K562 (cell line): ENCODE results near the gene CLHC1. TPM values are rescaled to one million over a fixed set of nuclear protein-coding genes. Genes with fewer than 3 reads are reported as not detected.

Experiments used
- BCOR ChIP-seq: fragments of 450-650 bp; IDR thresholded peaks from 2 replicates; pipeline ENCODE4 v1.6.1; 2016
- CBX1 ChIP-seq: sonication (generic); IDR thresholded peaks from 2 replicates; pipeline ENCODE4 v1.6.1; 2016; ENCODE audit warnings: antibody characterized with exemption, low read depth, mild to moderate bottlenecking
- DDX20 ChIP-seq: fragments of 450-650 bp; IDR thresholded peaks from 2 replicates; pipeline ENCODE4 v1.6.1; 2016; ENCODE audit warnings: missing genetic modification characterization, low read depth, mild to moderate bottlenecking, missing compliant biosample characterization, moderate library complexity
- ELF4 ChIP-seq: fragments of 450-650 bp; formaldehyde crosslinking; IDR thresholded peaks from 2 replicates; pipeline ENCODE4 v1.4.0; 2022; ENCODE audit warnings: missing genetic modification characterization
- ETV5 ChIP-seq: sonication (generic); formaldehyde crosslinking; IDR thresholded peaks from 2 replicates; pipeline ENCODE4 v1.4.0; 2020; ENCODE audit warnings: low read depth, mild to moderate bottlenecking, missing genetic modification reagents
- FOXK1 ChIP-seq: sonication (generic); formaldehyde crosslinking; IDR thresholded peaks from 2 replicates; pipeline ENCODE4 v1.8.0; 2022; ENCODE audit warnings: missing genetic modification reagents, mild to moderate bottlenecking, borderline replicate concordance
- HNRNPK ChIP-seq: fragments of 200-400 bp; formaldehyde crosslinking; IDR thresholded peaks from one replicate; pipeline ENCODE4 v1.6.1; 2018; ENCODE audit warnings: mild to moderate bottlenecking, low read depth, low read length; ENCODE audit not compliant: poor library complexity, severe bottlenecking
- KAT7 ChIP-seq: sonication (generic); formaldehyde crosslinking; IDR thresholded peaks from 2 replicates; pipeline ENCODE4 v1.8.0; 2022; ENCODE audit warnings: missing genetic modification reagents, mild to moderate bottlenecking, borderline replicate concordance
- MCM5 ChIP-seq: fragments of 450-650 bp; IDR thresholded peaks from 2 replicates; pipeline ENCODE4 v1.6.1; 2016; ENCODE audit warnings: low read depth
- MYBL2 ChIP-seq, 2 experiments: fragments of 450-650 bp in 1 of 2; sonication (generic) in 1 of 2; formaldehyde crosslinking in 1 of 2; IDR thresholded peaks; 2 replicates each; pipeline versions ENCODE4 v1.6.1 to v1.8.1; 2017 to 2022; ENCODE audit warnings: borderline replicate concordance in 1 of 2, inconsistent platforms in 1 of 2, low read depth in 1 of 2, mild to moderate bottlenecking in 1 of 2, missing genetic modification reagents in 1 of 2, moderate library complexity in 1 of 2
- NFE2 ChIP-seq: IDR thresholded peaks from 2 replicates; pipeline ENCODE4 v1.6.1; 2014; ENCODE audit warnings: antibody characterized with exemption, low read depth
- SIRT6 ChIP-seq: IDR thresholded peaks from one replicate; pipeline ENCODE4 v1.6.1; 2012; ENCODE audit warnings: low read depth, mild to moderate bottlenecking, control low read depth, inconsistent platforms, low read length, moderate library complexity
- SMAD2 ChIP-seq: fragments of 150-350 bp; IDR thresholded peaks from 2 replicates; pipeline ENCODE4 v1.6.1; 2014; ENCODE audit warnings: low read depth, mild to moderate bottlenecking, low read length
- SRSF9 ChIP-seq: fragments of 200-400 bp; formaldehyde crosslinking; IDR thresholded peaks from 2 replicates; pipeline ENCODE4 v1.6.1; 2017; ENCODE audit warnings: low read depth, low read length, borderline replicate concordance
- TCF7 ChIP-seq: sonication (generic); IDR thresholded peaks from 2 replicates; pipeline ENCODE4 v1.6.1; 2016; ENCODE audit warnings: antibody characterized with exemption, borderline replicate concordance
- ZNF12 ChIP-seq: sonication (generic); formaldehyde crosslinking; IDR thresholded peaks from 2 replicates; pipeline ENCODE4 v1.4.0; 2020; ENCODE audit warnings: mild to moderate bottlenecking, missing genetic modification reagents
- ZNF431 ChIP-seq: sonication (generic); formaldehyde crosslinking; IDR thresholded peaks from 2 replicates; pipeline ENCODE4 v1.8.0; 2022; ENCODE audit warnings: mild to moderate bottlenecking, missing genetic modification reagents
- polyA plus RNA-seq, 8 experiments: library from polyadenylated mRNA; depleted of rRNA in 4 of 8; stranded (reverse) in 5 of 8; unstranded in 3 of 8; fragments of >200 nt; fragmentation: Nextera tagmentation in 2 of 8; fragmentation: Illumina TruSeq in 1 of 8; extraction: Ambion mirVana in 2 of 8; extraction: Trizol in 1 of 8; gene quantifications; 2 replicates each; pipeline versions ENCODE4 v1.2.1 to v1.2.3, GENCODE V29; 2011 to 2014; ENCODE audit warnings: inconsistent platforms in 1 of 8, missing spikeins in 1 of 8
- total RNA-seq, 7 experiments: library from RNA; depleted of rRNA in 6 of 7; stranded (reverse); fragments of >200 nt in 6 of 7; fragmentation: Illumina TruSeq in 2 of 7; extraction: Trizol in 2 of 7; gene quantifications; 2 replicates each; pipeline versions ENCODE4 v1.2.1 to v1.2.3, GENCODE V29; 2011 to 2021; ENCODE audit warnings: low replicate concordance in 1 of 7
- TF ChIP-seq, protein P1 (sequence below): sonication (generic); formaldehyde crosslinking; IDR thresholded peaks from 2 replicates; pipeline ENCODE4 v1.4.0; 2020; ENCODE audit warnings: mild to moderate bottlenecking, missing genetic modification reagents
- TF ChIP-seq, protein P2 (sequence below), 2 experiments: fragments of 450-650 bp in 1 of 2; sonication (generic) in 1 of 2; formaldehyde crosslinking; conservative IDR thresholded peaks; 2 replicates each; pipeline versions ENCODE4 v1.4.0 to v1.8.1; 2020 to 2022; ENCODE audit warnings: mild to moderate bottlenecking in 1 of 2, missing genetic modification reagents in 1 of 2
- TF ChIP-seq, protein P3 (sequence below): fragments of 250-450 bp; sonication (Bioruptor Pico); IDR thresholded peaks from 2 replicates; pipeline ENCODE4 v1.6.1; 2021; ENCODE audit warnings: mild to moderate bottlenecking
- TF ChIP-seq, protein P4 (sequence below): fragments of 250-450 bp; sonication (Bioruptor Pico); IDR thresholded peaks from 2 replicates; pipeline ENCODE4 v1.5.0; 2021; ENCODE audit warnings: mild to moderate bottlenecking, moderate library complexity

Gene CLHC1
- total and polyA plus RNA-seq, 9 of the 15 experiments (the other 6 are each of a cell fraction or from before 2014, with no cell fraction given): 3.7 to 14.3 (median 8.6) TPM

DNA sequence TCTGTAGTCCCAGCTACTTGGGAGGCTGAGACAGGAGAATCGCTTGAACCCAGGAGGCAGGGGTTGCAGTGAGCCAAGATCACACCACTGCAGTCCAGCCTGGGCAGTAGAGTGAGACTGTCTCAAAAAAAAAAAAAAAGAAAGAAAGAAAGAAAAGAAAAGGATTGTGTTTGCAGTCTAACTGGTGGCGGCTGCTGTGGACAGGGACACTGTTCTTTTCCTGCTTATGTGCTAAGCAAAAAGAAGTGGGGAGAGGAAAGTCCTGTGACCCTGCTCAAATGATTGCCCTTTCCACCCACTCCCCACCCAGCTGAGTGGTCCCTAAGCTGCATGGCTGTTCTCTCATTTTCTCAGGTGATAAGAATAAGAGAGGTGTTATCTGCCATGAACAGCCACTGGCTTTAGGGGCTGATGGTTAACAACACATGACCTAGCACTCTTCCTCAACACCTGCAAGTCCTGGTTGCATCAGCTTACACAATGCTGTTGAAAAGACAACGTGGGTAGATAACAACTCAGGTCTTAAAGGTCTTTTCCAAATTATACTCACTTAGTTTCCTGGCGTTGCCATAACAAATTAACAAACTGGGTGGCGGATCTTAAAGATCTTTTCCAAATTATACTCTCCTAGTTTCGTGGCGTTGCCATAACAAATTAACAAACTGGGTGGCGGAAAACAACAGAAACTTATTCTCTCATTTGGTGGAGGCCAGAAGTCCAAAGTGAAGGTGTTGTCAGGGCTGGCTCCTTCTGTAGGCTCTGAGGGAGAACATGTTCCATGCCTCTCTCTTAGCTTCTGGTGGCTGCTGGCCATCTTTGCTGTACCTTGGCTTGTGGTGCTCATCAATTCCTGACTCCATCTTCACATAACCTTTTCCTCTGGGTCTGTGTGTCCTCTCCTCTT, 91.5 kb downstream of the CLHC1 start (continued):
- TF ChIP-seq ZNF431 (CRISPR knock-in tag) (peak; percentile 70), ETV5 (peak; percentile 60; the same call in 1 of the 2 replicates), BCOR (peak; percentile 73), SRSF9 (no peak), MCM5 (no peak), ZNF12 (CRISPR knock-in tag) (0 out of 2 replicates have a peak, but pooled peaks have one; percentile 14), MYBL2 (IDR thresholded peaks at IDR 0.05; ENCODE audit: low read depth) (no peak), MYBL2 (CRISPR knock-in tag; IDR thresholded peaks at IDR 0.05; ENCODE audit: borderline replicate concordance) (no peak), ELF4 (CRISPR knock-in tag) (peak; percentile 79; the same call in 1 of the 2 replicates), KAT7 (CRISPR knock-in tag) (peak; percentile 81; the same call in 1 of the 2 replicates), SMAD2 (no peak), SIRT6 (no peak), CBX1 (no peak), DDX20 (tag) (peak; percentile 36), FOXK1 (CRISPR knock-in tag) (no peak), NFE2 (peak; percentile 98), HNRNPK (no peak), TCF7 (peak; percentile 77; the same call in 1 of the 2 replicates)
- TF ChIP-seq, protein P1, sequence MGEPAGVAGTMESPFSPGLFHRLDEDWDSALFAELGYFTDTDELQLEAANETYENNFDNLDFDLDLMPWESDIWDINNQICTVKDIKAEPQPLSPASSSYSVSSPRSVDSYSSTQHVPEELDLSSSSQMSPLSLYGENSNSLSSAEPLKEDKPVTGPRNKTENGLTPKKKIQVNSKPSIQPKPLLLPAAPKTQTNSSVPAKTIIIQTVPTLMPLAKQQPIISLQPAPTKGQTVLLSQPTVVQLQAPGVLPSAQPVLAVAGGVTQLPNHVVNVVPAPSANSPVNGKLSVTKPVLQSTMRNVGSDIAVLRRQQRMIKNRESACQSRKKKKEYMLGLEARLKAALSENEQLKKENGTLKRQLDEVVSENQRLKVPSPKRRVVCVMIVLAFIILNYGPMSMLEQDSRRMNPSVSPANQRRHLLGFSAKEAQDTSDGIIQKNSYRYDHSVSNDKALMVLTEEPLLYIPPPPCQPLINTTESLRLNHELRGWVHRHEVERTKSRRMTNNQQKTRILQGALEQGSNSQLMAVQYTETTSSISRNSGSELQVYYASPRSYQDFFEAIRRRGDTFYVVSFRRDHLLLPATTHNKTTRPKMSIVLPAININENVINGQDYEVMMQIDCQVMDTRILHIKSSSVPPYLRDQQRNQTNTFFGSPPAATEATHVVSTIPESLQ (CRISPR knock-in tag): no peak
- TF ChIP-seq, protein P2, sequence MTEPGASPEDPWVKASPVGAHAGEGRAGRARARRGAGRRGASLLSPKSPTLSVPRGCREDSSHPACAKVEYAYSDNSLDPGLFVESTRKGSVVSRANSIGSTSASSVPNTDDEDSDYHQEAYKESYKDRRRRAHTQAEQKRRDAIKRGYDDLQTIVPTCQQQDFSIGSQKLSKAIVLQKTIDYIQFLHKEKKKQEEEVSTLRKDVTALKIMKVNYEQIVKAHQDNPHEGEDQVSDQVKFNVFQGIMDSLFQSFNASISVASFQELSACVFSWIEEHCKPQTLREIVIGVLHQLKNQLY (CRISPR knock-in tag; conservative IDR thresholded peaks at IDR 0.05): no peak
- TF ChIP-seq, protein P3, sequence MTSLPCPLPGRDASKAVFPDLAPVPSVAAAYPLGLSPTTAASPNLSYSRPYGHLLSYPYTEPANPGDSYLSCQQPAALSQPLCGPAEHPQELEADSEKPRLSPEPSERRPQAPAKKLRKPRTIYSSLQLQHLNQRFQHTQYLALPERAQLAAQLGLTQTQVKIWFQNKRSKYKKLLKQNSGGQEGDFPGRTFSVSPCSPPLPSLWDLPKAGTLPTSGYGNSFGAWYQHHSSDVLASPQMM (CRISPR knock-in tag): no peak
- TF ChIP-seq, protein P4, sequence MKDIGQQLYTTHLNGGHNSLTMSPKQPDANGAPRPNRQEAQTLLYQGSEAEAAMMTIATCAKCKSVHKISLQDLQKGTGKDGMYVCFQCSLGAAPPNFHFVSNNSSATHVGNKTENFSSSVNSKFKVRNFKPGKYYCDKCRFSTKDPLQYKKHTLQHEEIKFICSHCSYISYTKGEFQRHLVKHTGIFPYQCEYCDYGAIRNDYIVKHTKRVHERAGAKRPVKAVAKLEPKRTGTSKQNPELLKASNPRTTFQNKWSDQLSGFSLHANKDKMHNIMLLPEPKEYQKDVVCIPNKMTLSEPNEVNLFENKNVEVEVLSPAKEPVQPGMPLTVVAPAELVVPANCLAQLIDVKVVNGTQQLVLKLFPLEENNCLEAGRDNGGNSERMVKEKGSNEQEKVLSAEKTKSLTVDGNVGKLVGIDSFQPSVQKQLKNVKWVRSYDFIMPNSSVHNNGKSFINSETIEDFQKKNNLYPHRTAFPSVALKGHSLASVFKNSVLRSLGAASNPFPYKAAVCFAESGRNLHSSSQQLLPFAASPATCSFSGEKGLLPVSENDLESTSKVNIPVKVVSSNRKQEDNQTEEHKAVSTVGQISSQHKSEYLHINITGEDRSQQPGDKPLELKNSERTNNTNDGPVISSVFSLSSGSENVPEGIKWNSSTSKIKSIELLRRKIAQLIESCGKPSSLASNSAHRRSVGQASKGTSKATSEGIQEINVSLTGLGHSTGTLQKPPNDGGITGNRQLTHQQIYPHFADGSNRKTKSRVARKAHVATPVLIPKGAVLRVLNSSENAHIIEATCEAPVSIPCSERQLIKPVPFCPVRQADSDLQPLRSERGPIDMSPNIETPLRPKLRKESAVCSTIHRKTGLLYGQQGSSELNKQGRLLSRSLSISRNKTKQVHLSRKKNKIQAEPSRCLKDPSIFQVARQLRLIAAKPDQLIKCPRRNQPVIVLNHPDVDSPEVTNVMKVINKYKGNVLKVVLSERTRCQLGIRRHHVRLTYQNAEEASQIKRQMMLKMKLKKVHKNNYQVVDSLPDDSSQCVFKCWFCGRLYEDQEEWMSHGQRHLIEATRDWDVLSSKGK: no peak
